Measurements from ENCODE around the gene TMEM220.
"Not testable (repeated sequence)": the region's sequence is repeated elsewhere in the genome, so short reads cannot be mapped to it uniquely, and the experiment has no call there.

Gene TMEM220

DNA sequence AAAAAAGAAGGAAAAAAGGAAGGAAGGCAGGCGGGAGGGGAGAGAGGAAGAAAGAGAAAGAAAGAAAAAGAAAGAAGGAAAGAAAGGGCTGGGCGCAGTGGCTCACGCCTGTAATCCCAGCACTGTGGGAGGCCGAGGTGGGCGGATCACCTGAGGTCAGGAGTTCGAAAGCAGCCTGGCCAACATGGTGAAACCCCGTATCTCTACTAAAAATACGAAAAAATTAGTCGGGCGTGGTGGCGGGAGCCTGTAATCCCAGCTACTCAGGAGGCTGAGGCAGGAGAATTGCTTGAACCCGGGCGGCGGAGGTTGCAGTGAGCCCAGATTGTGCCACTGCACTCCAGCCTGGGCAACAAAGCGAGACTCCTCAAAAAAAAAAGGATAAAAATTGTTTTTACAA, 424 bp upstream of the TMEM220 start:
- not testable (repeated sequence) for DNase-seq

DNA sequence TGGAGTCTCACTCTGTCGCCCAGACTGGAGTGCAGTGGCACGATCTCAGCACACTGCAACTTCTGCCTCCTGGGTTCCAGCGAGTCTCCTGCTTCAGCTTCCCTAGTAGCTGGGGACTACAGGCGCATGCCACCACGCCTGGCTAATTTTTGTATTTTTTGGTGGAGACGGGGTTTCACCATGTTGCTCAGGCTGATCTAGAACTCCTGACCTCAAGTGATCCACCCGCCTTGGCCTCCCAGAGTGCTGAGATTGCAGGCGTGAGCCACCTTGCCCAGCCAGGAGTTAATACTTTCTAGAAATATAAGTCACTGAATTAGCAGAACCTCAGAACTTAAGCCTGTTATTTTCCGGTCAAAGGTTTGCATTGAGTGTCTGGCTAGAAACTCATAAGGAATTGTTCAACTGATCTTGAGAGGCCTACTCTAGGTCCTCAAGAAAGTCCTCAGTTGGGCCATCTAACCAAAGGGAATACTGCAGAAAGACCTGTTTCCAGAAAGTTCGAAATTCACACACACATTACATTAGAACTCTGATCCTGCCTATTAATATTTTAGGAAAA, 1.4 kb downstream of the TMEM220 start:
- DNase-seq: no peak

DNA sequence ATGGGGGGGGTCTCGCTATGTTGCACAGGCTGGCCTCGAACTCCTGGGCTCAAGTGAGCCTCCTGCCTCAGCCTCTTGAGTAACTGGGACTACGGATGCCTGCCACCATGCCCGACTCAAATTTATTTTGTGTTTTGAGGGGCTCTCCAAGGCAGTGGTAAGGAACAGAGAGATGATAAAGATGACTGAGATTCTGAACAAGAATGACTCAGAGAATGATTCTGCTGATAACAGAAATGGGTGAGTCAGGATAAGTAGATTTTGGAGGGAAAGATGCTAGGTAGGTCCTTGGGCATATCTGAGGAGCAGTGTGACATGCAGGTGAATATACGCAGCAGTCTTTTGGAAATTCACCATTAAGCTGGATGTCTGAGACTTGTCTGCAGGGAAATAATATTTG, 2.6 kb downstream of the TMEM220 start:
- DNase-seq: no peak

DNA sequence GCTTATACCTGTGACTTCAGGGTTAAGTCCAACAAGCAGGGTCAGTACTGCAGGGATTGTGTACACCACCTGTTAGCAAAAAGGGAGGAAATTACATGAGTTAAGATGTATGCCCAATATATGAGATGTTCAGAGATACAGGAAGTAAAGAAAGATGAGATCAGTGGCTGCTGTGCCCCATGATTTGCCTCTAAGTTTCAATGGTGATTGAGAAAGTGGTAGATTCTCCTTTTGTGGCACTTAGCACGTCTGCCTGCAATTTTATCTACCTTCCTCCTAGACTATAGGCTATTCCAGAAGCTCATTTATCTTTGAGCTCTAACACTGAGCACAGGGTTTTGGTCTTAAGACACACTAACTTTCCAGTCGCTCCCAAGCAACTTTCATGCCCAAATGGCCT, 3.6 kb downstream of the TMEM220 start:
- DNase-seq: no peak

DNA sequence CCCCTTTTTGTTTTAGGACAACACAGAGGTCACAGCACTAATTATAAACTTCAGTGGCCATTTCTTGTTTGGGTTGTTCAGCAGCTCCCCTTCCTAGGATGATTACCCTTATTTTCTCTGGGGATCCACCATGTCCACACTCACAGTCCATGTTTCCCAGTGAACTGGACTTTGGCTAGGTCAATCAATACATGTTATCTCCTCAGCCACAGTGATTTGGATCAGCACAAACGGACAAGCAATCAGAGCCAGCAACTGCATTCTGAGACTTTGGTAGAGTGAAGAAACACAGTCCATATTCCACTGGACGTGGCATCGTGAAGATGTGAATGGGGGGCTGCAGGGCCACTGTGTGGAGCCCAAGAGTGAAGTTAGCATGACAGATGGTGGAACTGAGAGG, 4.6 kb downstream of the TMEM220 start:
- no peak for DNase-seq

DNA sequence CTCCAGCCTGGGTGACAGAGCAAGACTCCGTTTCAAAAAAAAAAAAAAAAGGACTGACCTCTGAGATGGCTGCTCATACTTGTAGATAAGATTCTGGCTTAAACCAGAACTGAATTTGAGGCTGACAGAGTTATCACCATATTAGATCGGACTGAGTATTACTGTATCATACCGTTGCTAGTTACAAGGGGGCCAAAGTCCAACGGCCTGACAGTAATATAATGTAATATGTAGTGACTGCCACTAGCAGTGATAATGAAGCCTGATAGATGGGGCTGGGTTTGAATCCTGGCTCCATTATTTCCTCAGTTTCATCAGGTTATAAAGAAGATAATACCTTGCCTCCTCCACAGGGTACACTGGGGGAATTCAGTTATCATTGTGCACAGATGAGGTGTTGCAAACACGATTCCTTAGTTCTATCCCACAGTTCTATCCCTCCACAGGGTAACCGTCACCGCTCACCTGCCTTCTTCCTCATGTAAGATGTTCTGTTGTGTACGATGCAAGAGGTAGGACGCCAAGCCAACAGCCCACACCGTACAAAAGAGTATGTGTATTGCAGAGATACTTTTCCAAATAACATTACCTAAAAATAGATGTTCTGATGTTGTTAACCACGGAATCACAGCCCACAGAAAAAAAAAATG, 5.2 kb downstream of the TMEM220 start:
- DNase-seq: no peak

DNA sequence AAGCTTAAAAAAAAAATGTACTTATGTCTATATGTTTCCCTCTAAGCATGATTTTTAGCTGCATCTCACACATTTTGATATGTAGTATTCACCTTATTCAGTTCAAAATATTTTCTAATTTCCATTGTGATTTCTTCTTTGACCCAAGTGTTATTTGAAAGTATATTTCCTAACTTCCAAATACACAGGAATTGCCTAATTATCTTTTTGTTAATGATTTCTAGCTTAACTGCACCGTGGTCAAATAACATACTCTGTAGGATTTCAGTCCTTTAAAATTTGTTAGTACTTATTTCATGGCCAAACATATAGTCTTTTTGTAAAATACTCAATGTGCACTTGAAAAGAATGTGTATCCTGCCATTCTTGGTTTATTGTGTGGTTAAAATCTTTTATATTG, 11.3 kb downstream of the TMEM220 start:
- no peak for DNase-seq

DNA sequence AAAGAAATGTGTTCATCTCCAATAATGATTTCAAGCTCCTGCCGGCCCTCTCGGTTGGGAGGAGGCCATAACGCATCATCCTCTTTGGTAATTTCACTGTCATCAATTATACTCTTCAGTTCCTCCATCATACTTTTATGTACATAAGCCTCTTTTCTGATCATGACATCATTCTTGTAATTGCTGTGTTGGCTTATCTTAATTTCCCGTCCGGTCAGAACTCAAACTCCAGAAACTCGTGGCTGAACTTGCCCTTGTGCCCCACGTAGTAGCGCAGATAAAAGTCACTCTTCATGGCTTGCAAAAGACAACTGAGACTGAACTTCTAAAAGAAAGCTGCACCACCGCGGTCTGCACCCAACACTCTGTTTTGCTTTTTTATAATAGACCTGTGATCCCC, 13.6 kb downstream of the TMEM220 start:
- DNase-seq: no peak

DNA sequence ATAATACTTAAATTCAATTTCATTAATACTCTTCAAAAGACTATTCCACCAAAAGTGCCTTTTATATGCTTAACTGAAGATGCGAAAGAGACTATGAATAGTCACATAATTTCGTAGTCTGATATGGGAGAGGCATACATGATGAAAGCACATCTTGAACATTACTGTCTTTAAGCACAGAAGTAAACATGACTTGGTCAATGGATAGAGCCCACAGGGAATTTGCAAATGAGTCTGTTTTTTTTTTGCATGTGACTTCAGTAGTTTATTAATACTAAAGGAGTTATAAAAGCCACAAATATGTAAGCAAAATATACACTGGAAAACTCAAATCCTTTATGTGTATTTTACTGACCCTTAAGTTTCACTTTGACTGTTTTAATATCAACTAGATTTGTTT, 16.5 kb downstream of the TMEM220 start:
- DNase-seq: no peak

DNA sequence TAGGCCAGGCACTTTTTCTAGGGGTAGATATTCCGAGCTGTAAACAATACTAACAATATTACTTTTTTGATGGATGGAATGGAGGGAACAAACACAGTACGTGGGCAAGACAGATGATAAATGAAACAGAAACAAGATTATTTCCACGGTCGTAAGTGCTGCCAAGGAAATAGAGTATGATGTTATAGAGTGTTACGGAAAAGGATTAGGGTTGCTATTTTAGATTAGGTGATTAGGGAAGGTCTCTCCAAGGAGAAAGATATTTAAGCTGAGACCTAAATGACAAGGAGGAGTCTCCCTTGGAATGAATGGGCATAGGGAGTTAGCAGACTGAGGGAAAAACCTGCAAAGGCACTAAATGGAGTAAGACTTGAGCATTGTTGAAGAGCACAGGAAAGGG, 24.1 kb downstream of the TMEM220 start:
- no peak for DNase-seq

DNA sequence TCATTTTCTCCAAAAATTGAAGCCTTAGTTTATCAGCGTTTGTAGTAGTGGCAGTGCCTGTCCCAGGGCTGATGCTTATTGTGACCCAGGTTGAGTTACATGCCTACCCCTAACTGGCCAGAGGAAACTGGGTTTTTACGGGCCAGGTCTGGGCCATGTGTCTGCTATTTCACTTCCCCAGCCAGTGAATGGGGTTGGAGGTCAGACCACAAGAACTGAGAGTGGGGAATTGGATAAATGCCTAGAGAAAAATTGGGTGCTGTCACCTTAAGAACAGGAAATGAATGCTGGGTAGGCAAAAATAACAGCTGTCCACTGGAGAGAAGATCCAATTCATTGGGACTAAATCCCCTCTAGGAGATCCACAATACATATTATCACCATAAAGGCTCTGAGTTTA, 27.2 kb downstream of the TMEM220 start:
- no peak for DNase-seq

DNA sequence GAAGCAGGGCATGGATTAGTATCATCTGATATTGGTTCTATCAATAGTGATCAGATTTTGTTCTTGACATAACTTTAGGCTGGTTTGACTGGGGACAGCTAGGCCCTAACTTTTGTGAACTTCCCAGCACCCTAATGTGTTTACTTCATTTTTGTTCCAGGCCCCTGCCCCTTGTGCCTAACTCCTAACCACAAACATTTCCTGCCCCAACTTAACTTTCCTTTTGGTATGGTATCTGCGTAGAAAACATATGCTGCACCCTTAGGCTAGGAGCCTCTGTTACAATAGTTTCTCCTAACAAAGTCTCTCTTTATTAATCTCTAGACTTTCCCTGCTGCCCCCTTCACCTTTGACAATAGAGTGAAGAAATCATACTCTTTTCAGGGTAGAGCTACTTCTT, 30.0 kb downstream of the TMEM220 start:
- DNase-seq: no peak

DNA sequence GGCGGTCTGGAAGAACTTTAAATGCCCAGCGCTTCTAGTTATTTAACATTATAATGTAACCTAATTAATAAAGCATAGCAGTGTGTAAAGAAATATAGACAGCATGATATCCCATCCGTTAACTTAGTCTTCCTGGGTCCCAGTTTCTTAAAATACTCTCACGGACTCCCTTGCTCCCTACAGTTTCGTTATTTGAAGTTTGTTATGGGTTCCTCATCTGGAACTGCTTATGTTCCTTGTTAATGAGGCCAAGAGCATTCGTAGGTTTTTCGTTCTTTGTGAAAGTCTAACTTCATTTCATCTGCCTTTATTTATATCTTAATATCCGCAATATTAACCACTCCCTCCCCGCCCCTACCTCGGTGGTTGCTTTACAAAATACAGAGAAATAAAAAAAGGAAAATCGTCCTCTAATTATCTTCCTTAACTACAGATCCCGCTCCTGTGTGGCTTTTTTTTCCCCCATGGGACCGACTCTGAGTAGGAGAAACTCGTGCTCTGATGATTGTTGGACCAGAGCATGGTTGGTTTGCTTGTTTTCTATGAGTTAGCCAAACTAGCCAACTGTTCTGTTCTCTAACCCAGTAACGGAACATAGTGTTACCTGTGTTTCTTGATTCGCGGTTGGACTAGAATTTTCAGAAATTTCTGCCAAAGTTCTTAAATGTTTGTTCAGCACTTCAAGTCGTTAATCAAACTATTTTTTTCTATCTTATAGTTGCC, 31.6 kb downstream of the TMEM220 start:
- DNase-seq: peak; percentile 26

DNA sequence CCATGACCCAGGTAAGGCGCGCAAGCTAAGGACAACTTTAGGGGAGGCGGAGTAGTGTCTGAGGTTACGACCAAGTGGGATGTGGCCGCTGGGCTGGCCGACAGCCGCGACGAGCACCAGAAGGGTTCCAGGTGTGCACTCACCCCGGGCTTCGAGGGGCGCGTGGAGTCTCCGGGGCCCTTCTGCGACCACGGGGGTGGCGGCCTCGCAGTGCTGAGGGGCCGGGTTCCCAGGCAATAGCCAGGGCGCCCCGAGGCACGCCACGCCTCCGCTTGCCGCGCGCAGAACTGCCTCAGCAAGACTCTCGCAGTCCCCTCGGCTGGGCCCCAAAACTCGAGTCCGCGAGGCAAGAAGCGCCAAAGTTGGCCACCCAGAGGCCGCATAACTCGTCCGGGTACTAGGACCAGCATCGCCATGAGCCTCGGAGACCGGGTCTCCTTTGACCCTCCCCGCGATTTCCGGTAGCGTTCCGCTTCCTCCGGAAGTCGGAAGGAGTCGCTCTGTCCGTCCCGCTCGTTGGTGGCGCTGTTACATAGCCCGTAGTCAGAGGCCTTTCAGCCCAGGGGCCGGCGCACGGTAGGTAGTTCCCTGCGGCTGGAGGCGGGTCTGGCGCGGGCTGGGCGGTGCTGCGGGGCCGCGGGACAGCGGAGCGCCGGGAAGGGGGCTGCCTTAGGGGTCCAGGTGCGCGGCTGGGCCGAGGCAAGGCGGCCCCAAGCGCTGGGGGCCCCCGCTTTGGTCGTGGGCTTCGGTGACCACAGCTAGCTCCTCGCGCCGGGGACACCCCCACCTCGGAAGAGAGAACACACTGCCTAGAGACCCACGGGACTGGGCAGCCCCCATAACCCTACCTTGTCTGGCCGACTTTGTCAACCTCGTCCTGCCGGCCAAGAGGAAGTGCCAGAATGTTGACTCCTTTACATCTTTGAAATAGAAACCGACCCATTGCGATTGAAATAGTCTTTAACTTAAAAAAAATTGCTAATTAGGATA, 32.4 kb downstream of the TMEM220 start, which contains the start of the genes ADPRM and SCO1:
TSS of gene ADPRM (plus strand) at position 503 of the 990 bp plus-strand sequence. CDS start 7,333 bp downstream, outside the sequence.
TSS of gene SCO1 (minus strand) at position 442 of the 990 bp plus-strand sequence. CDS start at position 416, 26 bp downstream.
- peak; percentile 92 for DNase-seq

DNA sequence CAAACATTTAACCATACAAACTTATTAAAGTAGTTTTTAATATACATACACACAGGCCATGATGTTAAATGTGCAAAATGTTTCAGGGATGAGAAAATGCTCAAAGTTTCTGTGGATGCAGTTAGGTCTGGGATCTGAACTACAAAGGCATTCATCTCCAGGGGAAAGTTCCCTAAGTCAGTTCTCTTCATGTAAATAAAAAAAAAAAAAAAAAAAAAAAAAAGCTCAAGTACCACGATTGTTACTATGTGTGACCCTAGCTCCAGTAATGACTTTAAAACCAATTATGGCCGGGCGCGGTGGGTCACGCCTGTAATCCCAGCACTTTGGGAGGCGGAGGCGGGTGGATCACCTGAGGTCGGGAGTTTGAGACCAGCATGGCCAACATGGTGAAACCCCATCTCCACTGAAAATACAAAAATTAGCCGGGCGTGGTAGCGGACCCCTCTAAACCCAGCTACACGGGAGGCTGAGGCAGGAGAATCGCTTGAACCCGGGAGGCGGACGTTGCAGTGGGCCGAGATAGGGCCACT, 33.9 kb downstream of the TMEM220 start:
- not testable (repeated sequence) for DNase-seq

DNA sequence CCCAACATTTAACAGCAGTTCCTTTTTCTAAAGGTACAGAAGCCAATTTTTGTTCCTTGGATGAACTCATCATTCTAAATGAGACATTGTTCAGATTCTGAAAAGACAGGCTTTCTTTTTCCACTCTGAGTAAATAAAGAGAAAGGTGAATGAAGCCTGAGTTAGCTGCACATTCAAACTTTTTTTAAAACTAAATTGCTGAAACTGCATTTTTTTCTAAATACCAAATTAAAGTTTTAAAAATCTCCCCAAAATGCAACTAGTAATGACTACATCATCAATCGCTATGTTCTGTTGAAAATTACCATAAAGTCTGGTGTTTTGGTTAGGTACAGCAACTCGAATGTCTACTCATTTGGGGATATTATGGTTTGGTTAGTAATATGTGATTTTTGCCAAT, 42.3 kb downstream of the TMEM220 start:
- DNase-seq: no peak

DNA sequence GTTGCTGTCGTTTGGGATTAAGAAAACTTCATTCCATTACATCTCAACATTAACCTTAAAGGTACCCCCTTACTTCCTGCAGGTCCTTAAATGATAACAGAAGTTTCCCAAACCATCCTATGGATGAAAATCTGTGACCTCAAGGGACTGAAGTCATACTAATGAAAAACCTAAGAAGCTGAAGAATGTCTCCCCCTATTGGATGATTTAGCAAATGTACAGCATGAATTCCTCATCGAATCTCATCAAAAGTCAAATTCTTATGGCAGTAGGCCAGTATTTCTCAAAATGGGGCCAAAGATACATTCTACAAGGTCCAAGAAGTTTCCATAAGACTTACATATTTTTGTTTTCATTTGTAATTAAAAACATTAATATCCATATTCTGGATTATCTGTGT, 46.0 kb downstream of the TMEM220 start:
- no peak for DNase-seq

DNA sequence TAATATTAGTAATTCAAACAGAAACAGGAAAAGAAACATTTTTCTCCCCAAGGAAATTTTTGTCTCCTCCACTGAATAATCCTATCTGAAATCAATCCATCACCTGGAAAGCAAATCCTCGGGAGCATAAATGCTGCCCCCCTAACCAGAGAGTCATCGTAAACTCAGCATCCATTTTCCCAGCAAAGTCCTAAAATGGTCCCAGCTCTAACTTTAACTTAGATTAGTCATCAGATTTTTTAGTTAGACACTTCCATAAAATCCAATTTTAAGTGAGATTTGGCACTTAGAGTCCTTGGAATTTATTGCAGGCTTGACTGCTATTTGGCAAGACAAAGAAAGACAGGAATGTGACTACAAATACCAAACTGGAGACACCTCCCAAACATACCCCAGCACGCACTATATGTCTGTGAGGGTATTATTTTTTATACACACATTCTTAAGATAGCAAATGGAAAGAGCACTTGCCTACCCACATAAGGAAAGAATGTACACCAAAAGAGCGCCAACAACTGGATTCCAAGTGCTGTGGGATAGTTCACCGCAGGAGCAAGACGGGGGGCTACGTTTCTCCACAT, 47.9 kb downstream of the TMEM220 start:
- no peak for DNase-seq

DNA sequence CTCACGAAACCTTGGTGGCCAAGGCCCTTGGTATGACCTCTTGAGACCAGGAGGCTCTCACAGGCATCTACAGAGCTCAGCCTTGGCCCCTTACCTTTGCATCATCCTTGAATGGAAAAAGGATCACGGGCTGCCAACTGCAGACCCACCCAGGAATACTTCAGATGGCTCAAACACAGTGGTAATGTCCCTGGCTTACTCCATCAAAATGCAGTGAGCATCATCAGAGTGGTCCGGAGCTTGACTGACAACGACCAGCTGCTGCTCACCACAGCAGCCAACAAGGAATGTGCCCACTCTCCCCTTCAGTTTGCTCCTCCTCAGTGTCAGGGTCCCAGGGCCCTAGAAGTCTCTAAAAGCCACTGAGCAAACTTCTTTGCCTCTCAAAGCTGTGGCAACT, 55.1 kb downstream of the TMEM220 start:
- no peak for DNase-seq

DNA sequence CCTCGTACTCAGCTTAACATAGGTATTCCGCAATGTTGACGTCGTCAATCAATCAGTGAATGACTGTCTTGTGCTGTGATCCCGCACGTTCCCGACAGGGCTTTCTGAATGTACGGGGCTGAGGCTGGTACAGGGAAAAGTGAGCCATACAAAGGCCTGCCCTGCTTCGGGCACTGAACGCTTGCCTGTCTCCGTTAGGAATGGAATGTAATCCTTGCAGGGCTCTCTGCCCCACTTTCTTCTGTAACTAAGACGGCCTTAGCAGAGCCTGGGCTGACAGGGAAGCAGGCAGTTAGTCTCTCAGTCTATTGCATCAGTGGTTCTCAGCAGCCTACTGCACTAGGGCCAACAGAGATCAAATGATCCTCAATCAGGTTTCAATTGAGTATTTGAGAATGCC, 56.5 kb downstream of the TMEM220 start:
- DNase-seq: no peak

DNA sequence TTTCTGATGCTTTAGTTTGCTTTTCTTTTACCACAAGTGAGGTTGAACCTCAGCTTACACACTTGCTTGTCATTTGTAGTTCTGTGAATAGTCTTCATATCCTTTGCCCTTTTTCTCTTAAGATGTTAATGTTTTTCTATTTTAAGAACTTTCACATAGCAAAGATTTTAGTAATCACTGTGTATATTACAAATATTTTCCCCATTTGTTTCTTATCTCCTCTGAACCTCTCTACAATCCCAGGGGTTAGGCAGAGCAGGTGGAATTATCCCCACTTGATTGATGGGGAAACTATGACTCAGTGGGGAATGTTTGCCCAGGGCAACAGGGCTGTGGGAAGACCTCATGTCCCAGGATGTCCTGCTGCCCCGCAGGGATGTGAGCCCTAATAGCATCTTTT, 61.0 kb downstream of the TMEM220 start:
- DNase-seq: no peak

DNA sequence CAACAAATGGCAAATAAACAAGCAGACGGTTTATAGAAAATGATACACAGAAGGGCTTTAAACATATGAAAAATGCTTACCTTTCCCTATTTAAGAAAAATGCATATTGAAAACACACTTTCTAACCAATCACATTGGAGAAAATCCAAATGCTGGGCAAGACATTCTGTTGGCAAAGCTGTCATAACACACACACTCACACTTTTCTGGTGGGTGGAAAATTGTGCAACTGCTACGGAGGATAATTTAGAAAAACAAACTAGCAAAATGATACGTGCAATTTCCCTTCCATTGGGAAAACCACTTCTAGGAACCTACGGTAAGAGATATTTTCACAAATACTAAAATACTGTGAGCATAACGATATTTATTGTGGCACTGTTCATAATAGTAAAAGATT, 62.9 kb downstream of the TMEM220 start:
- DNase-seq: no peak

Measured in right kidney (tissue), 1 donor.